GM13976 (cell line): ENCODE results near the gene LEAP2.

ENCODE experiments used
- DNase-seq: peaks from one replicate; pipeline ENCODE4 v3.0.0; 2012; ENCODE audit warnings: low spot score
- in situ Hi-C: fragments of 300-500 bp; cut with MboI; formaldehyde crosslinking; loops from one replicate; pipeline ENCODE4 v1.12.0; 2022; ENCODE audit warnings: low sequenced_read_pairs, mixed read lengths, inconsistent platforms; ENCODE audit not compliant: unreplicated experiment
- TF ChIP-seq, protein P1 (sequence below): IDR thresholded peaks from 2 replicates; pipeline ENCODE4 v1.5.1; 2012; ENCODE audit warnings: borderline replicate concordance, mild to moderate bottlenecking; ENCODE audit not compliant: insufficient read depth; ENCODE audit errors: extremely low read depth, missing control alignments, control extremely low read depth

The LEAP2 gene

DNA sequence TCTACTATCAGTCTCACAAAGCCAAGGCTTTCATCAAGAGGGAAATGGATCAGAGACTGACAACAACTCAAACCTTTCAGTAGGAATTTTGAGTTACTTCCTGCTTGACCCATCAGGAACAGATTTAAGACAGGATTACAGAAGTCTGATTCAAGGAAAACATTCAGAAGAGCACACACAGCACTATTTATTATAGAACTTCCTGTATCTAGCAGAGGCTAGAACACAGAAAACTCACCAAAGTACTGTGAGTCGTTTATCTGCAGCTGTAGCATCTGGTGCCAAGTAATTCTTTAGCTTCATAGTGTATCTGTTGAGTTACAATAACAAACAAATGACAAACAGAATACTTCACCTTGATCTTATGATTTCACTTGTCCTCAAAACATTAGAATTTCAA is 13.8 kb downstream of the LEAP2 start:
- no peak for DNase-seq
- in situ Hi-C loops: no loop called here
- TF ChIP-seq, protein P1, sequence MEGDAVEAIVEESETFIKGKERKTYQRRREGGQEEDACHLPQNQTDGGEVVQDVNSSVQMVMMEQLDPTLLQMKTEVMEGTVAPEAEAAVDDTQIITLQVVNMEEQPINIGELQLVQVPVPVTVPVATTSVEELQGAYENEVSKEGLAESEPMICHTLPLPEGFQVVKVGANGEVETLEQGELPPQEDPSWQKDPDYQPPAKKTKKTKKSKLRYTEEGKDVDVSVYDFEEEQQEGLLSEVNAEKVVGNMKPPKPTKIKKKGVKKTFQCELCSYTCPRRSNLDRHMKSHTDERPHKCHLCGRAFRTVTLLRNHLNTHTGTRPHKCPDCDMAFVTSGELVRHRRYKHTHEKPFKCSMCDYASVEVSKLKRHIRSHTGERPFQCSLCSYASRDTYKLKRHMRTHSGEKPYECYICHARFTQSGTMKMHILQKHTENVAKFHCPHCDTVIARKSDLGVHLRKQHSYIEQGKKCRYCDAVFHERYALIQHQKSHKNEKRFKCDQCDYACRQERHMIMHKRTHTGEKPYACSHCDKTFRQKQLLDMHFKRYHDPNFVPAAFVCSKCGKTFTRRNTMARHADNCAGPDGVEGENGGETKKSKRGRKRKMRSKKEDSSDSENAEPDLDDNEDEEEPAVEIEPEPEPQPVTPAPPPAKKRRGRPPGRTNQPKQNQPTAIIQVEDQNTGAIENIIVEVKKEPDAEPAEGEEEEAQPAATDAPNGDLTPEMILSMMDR: no peak

DNA sequence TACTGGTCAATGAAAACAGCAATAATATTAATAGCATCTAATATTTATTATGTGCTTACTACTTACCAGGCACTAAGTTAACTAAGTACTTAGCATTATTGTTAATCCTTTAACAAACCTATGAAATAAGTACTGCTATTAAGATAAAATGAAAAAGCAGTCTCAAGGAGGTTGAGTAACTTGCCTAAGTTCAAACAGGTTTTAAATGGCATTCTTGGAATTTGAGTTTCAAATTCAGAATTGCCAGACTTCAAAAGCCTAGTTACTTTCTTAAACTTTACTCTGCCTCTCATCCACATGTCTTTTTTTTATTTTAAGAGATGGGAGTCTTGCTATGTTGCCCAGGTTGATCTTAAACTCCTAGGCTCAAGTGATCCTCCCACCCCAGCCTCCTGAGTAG is 16.0 kb downstream of the LEAP2 start:
- in situ Hi-C loops: no loop called here
- DNase-seq: no peak
- TF ChIP-seq, protein P1: no peak

DNA sequence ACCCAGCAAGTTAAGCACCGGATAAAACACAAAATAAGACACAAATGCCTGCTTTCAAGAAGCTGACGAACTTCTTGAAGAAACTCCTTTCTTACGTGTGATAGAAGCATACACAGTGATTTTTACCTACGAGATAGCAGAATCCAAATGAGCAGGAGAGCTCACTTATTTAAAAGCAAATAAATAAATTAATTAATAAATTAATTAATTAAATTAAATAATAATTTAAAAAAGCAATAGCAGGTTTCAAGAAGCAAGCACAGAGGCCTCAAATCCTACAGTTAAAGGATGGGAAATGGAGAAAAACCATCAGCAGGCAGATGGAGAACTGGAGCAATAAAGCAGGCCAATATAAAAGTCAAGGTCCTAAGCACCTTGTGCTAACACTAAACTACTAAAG is 17.3 kb downstream of the LEAP2 start:
- in situ Hi-C loops: no loop called here
- DNase-seq: no peak
- TF ChIP-seq, protein P1: no peak

DNA sequence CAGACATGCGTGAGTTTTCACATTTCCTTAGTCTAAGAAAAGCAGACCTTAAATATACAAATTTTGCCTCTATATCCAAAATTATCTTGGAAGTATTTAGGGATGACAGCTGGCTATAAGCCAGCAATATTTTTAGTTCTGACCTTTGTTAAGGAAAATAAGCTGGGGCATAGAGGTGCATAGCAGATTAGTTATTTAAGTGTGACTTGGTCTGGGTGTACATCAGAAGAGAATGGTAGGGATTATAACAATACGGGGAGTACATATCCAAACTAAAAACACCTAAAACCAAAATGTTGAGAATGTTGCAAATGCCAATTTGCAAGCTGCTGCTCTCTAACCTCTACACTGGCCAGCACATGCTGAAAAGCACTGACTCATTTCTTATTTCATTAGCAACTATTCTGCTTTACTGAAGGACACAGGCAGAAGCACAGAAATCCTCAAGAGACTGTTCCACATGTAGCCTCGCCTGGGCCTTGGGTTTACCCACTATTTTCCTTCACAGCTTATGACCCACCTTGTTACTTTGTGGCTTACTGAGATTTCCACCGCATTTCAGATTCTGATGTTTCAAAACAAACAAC is 22.3 kb downstream of the LEAP2 start:
- TF ChIP-seq, protein P1: no peak
- in situ Hi-C loops: no loop called here

DNA sequence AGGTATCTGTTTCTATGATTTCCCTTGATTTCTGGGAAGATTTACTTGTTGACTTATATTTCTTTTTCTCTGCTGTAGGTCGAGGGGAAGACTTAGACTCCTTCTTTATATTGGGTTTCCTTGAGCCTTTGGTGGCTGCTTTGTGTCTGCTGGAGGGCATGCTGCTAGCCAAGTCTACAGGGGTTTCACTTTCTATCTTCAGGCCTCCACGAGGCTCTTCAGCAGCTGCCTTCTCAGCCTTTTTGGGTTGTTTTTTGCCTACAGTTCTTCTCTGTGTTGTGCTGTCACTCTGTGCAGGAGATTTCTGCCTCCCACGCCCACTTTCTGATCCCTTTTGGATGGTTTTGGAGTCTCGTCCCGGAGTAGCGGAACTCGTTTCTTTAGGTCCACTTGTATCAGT is 23.2 kb downstream of the LEAP2 start:
- in situ Hi-C loops: no loop called here
- peak; percentile 25 for DNase-seq
- TF ChIP-seq, protein P1: no peak

More for the DNA sequence above, 22.3 kb downstream of the LEAP2 start:
- no peak for DNase-seq

DNA sequence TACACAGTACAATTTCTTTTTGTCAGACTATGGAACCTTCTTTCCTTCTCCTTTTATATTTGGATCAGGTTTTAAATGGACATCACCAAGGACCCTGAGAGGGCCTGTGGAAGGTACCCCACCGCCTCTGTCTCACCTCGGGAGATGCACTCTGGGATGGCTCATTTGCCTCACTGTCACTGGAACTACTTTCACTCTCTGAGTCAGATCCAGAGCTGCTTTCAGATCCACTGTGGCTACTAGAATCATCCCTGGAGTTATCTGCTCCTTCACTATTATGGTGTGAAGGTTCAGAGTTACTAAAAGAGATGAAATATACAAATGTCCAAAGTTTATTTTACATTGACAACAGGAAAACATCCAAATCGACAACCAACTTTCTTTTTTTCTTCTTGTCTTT is 24.6 kb downstream of the LEAP2 start:
- in situ Hi-C loops: no loop called here
- TF ChIP-seq, protein P1: no peak
- no peak for DNase-seq
